ENCODE results near the gene BPIFB6.

GRCh38 chr20:33017542-33017941 is 13.9 kb upstream of the BPIFB6 start:
- TF ChIP-seq EZH2phosphoT487 (IDR thresholded peaks at IDR 0.05; ENCODE audit: borderline replicate concordance) = no peak
- TF ChIP-seq CTCF (conservative IDR thresholded peaks at IDR 0.05; ENCODE audit: low read length) = no peak

Measured in Loucy (cell line).